Coronary artery (tissue), 2 donors: Measurements from ENCODE around the gene HOXD9.

ENCODE experiments used
- DNase-seq: peaks from one replicate; pipeline ENCODE4 v3.0.0-alpha.2; 2017; ENCODE audit warnings: low spot score
- H3K27ac ChIP-seq, 2 donors: fragments of 200-600 bp; sonication (generic); one replicate each; pipeline ENCODE4 v1.5.1; 2016 to 2019
- H3K4me3 ChIP-seq: fragments of 200-600 bp; sonication (generic); 2 replicates; pipeline ENCODE4 v1.5.1; 2016; ENCODE audit warnings: mild to moderate bottlenecking, moderate library complexity
- CTCF ChIP-seq: fragments of 200-600 bp; sonication (generic); IDR thresholded peaks from one replicate; pipeline ENCODE4 v1.5.1; 2019; ENCODE audit warnings: antibody characterized with exemption

The HOXD9 gene

GRCh38 chr2:176118601-176119339, 3.7 kb upstream of the HOXD9 start:
- no peak for TF ChIP-seq CTCF
- no peak overlapping the region for H3K27ac ChIP-seq
- no peak for DNase-seq
- H3K4me3 ChIP-seq, result no peak overlapping the region

- no peak overlapping the region for H3K27ac ChIP-seq
- no peak for TF ChIP-seq CTCF
- no peak for DNase-seq
- H3K4me3 ChIP-seq, result no peak overlapping the region
Observed at GRCh38 chr2:176120364-176121189, 1.9 kb upstream of the HOXD9 start.

- Histone ChIP-seq H3K27ac (no peak overlapping the region), H3K4me3 (peak overlapping the region; percentile 75)
- no peak for TF ChIP-seq CTCF
- no peak for DNase-seq
Observed at GRCh38 chr2:176121190-176122051, 1.1 kb upstream of the HOXD9 start.

- no peak for DNase-seq
- peak overlapping the region; percentile 75 for H3K4me3 ChIP-seq
- no peak for TF ChIP-seq CTCF
- no peak overlapping the region for H3K27ac ChIP-seq
Observed at GRCh38 chr2:176122052-176122682, 352 bp upstream of the HOXD9 start.

GRCh38 chr2:176123411-176124109, 1.0 kb downstream of the HOXD9 start:
- no peak for DNase-seq
- TF ChIP-seq CTCF, result no peak
- no peak overlapping the region for H3K27ac ChIP-seq
- peak overlapping the region; percentile 75 for H3K4me3 ChIP-seq
